MM.1S (cell line): Measurements from ENCODE around the gene PPAT.

Experiments
- EZH2 ChIP-seq: fragments of 300-600 bp; sonication (generic); optimal IDR thresholded peaks from 2 replicates; pipeline ENCODE3; 2017; ENCODE audit warnings: low read depth, mild to moderate bottlenecking, antibody characterized with exemption, low read length, mixed read lengths
- EZH2phosphoT487 ChIP-seq: fragments of 300-600 bp; sonication (generic); IDR thresholded peaks from 2 replicates; pipeline ENCODE4 v1.6.1; 2018; ENCODE audit warnings: antibody characterized with exemption, low read length
- TF ChIP-seq, protein P1 (sequence below): fragments of 300-600 bp; sonication (generic); IDR thresholded peaks from 2 replicates; pipeline ENCODE4 v1.5.1; 2016; ENCODE audit warnings: antibody characterized with exemption, low read length, mixed read lengths

DNA sequence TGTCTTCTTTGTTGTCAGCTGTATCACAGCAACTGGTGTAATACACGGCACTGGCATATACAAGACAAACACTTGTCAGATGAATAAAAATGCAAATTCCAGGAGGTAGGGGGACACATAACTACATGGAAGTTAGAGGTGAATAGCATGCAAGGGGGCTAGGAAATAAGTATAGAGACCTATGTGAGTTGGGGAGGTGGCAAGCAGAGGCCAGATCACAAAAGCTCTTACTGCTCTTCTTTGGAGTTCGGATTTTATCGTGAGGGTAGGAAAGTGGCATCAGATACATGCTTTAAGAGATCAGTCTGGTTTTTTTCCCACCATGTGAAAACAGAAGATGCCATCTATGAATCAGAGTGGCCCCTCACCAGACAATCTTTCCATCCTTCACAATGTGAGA is 29.2 kb upstream of the PPAT start:
- TF ChIP-seq, protein P1, sequence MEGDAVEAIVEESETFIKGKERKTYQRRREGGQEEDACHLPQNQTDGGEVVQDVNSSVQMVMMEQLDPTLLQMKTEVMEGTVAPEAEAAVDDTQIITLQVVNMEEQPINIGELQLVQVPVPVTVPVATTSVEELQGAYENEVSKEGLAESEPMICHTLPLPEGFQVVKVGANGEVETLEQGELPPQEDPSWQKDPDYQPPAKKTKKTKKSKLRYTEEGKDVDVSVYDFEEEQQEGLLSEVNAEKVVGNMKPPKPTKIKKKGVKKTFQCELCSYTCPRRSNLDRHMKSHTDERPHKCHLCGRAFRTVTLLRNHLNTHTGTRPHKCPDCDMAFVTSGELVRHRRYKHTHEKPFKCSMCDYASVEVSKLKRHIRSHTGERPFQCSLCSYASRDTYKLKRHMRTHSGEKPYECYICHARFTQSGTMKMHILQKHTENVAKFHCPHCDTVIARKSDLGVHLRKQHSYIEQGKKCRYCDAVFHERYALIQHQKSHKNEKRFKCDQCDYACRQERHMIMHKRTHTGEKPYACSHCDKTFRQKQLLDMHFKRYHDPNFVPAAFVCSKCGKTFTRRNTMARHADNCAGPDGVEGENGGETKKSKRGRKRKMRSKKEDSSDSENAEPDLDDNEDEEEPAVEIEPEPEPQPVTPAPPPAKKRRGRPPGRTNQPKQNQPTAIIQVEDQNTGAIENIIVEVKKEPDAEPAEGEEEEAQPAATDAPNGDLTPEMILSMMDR: no peak
- TF ChIP-seq EZH2 (no peak), EZH2phosphoT487 (no peak)
